Measurements from ENCODE around the gene SLC17A8. TPM values are rescaled to one million over a fixed set of nuclear protein-coding genes. Genes with fewer than 3 reads are reported as not detected.
"Not testable (repeated sequence)": the region's sequence is repeated elsewhere in the genome, so short reads cannot be mapped to it uniquely, and the experiment has no call there.

The SLC17A8 gene
- polyA plus RNA-seq, 1 experiment = not detected

DNA sequence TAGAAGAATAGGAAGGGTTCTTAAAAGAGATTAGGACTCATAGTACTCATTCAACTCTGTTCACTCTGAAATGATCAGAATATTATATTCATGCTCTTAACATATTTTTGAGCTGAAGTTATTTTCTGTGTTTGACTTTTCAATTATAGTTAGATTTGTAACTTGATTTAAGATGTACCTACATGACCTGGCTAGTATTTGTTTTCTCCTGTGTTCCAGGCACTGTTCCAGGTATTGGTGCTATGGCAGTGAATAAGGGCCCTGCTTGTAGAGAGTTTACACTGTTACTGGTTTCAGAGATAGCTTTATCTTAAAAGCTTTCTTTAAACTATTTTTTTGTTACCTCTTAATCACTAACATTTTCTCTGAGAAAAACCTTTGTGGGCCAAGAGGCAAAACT lies 19.1 kb upstream of the SLC17A8 start:
- TF ChIP-seq, protein P1, sequence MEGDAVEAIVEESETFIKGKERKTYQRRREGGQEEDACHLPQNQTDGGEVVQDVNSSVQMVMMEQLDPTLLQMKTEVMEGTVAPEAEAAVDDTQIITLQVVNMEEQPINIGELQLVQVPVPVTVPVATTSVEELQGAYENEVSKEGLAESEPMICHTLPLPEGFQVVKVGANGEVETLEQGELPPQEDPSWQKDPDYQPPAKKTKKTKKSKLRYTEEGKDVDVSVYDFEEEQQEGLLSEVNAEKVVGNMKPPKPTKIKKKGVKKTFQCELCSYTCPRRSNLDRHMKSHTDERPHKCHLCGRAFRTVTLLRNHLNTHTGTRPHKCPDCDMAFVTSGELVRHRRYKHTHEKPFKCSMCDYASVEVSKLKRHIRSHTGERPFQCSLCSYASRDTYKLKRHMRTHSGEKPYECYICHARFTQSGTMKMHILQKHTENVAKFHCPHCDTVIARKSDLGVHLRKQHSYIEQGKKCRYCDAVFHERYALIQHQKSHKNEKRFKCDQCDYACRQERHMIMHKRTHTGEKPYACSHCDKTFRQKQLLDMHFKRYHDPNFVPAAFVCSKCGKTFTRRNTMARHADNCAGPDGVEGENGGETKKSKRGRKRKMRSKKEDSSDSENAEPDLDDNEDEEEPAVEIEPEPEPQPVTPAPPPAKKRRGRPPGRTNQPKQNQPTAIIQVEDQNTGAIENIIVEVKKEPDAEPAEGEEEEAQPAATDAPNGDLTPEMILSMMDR (IDR thresholded peaks at IDR 0.05; ENCODE audit: low read depth, low read length) = no peak
- ChIA-PET CTCF (interaction anchor here (1.0 to 1.2 kb wide), 2 partner anchors 11 to 103 kb away, joined by 3 to 4 read pairs; no protein-coding TSS in a partner anchor), POLR2A (no interaction called here)
- DNase-seq (ENCODE audit: low read depth, low spot score) = no peak
- Histone ChIP-seq H3K4me3 (ENCODE audit: low read depth, low read length) (no peak overlapping the region), H3K9me3 (ENCODE audit: control insufficient read depth, insufficient read depth, low read length) (no peaks in the 10 kb centered on the region), H3K27me3 (ENCODE audit: control insufficient read depth, insufficient read depth, low read length) (no peaks in the 10 kb centered on the region), H3K27ac (ENCODE audit: low read depth, low read length) (no peak overlapping the region)

DNA sequence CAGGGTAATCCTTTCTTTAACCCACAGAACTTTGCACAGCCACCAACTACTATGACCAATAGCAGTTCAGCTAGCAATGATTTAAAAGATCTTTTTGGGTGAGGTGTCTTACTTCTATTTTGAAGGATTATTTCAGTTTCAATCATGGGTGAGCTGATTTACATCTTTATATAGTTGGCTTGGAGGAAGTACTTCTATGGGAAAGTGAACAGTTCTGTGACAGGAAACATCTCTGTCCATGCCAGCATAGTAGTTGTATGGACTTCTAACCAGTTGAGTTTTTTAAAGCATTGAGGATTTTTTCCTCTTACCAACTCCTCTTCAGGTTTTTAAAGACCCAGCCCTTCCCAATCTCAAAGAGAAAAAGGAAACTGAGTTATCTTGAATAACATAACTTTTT lies 17.8 kb upstream of the SLC17A8 start:
- H3K4me3 ChIP-seq (ENCODE audit: low read depth, low read length) = no peak overlapping the region
- no peaks in the 10 kb centered on the region for H3K27me3 ChIP-seq (ENCODE audit: control insufficient read depth, insufficient read depth, low read length)
- ChIA-PET POLR2A (no interaction called here), CTCF (no interaction called here)
- TF ChIP-seq, protein P1 (IDR thresholded peaks at IDR 0.05; ENCODE audit: low read depth, low read length) = no peak
- no peaks in the 10 kb centered on the region for H3K9me3 ChIP-seq (ENCODE audit: control insufficient read depth, insufficient read depth, low read length)
- H3K27ac ChIP-seq (ENCODE audit: low read depth, low read length) = no peak overlapping the region
- DNase-seq (ENCODE audit: low read depth, low spot score) = no peak

DNA sequence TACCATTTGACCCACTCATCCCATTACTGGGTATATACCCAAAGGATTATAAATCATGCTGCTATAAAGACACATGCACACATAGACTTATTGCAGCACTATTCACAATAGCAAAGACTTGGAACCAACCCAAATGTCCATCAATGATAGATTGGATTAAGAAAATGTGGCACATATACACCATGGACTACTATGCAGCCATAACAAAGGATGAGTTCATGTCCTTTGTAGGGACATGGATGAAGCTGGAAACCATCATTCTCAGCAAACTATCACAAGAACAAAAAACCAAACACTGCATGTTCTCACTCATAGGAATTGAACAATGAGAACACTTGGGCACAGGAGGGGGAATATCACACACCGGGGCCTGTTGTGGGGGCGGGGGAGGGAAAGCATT lies 14.0 kb upstream of the SLC17A8 start:
- H3K27ac ChIP-seq (ENCODE audit: low read depth, low read length); H3K27me3 ChIP-seq (ENCODE audit: control insufficient read depth, insufficient read depth, low read length); H3K4me3 ChIP-seq (ENCODE audit: low read depth, low read length); DNase-seq (ENCODE audit: low read depth, low spot score); H3K9me3 ChIP-seq (ENCODE audit: control insufficient read depth, insufficient read depth, low read length); POLR2A ChIA-PET: not testable (repeated sequence)
- CTCF ChIA-PET = interaction anchor here (0.6 kb wide), 1 partner anchor 205 kb away, joined by 3 read pairs; no protein-coding TSS in a partner anchor

DNA sequence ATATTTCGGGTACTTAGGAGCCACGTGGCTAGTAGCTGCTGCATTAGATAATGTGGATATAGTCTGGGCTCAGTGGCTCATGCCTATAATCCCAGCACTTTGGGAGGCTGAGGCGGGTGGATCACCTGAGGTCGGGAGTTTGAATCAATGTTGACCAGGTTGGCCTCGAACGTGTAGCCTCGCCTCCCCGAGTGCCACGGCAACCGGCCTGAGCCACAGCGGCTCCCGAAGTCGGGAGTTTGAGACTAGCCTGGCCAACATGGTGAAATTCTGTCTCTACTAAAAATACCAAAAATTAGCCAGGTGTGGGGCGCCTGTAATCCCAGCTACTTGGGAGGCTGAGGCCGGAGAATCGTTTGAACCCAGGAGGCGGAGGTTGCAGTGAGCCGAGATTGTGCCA lies 12.5 kb upstream of the SLC17A8 start:
- DNase-seq (ENCODE audit: low read depth, low spot score); H3K27me3 ChIP-seq (ENCODE audit: control insufficient read depth, insufficient read depth, low read length); H3K4me3 ChIP-seq (ENCODE audit: low read depth, low read length); POLR2A ChIA-PET; H3K9me3 ChIP-seq (ENCODE audit: control insufficient read depth, insufficient read depth, low read length); H3K27ac ChIP-seq (ENCODE audit: low read depth, low read length); CTCF ChIA-PET: not testable (repeated sequence)

DNA sequence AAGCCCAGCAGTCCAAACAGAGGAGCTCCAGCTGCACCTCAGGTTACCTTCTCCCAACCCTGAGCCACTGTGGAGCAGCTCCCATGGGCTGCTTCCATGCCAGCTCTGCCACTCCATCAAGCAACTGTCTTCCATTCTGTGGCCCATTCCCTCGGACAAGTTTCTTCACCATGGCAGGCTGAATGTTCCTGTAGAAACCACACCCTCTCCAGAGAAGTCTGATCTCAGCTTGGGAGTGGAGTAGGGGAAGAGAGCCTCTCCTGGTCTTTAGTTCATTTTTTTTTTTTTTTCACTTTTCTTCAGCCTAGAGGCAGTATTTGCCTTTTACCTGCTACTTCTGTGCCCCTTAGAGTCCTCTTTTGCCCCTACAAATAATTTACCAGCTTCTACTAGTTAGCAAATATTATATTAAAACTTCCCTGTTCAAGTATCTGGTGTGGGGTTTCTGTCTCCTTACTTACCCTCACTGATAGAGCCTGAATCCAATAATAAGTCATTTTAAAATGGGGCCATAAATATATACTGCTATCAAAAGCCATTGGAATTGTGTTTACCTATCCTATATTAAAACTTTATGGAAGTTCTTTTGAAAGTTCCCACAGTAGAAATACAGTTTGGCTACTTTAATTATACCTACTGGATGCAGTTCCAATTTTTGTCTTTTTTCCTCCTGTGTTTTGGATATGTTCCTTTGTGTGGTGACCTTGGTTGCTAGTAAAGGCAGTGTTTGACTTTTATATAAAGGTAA lies 11.7 kb upstream of the SLC17A8 start:
- DNase-seq (ENCODE audit: low read depth, low spot score) = no peak
- no peak overlapping the region for H3K27ac ChIP-seq (ENCODE audit: low read depth, low read length)
- H3K27me3 ChIP-seq (ENCODE audit: control insufficient read depth, insufficient read depth, low read length) = no peaks in the 10 kb centered on the region
- POLR2A ChIA-PET = no interaction called here
- TF ChIP-seq, protein P1 (IDR thresholded peaks at IDR 0.05; ENCODE audit: low read depth, low read length) = no peak
- no peaks in the 10 kb centered on the region for H3K9me3 ChIP-seq (ENCODE audit: control insufficient read depth, insufficient read depth, low read length)
- H3K4me3 ChIP-seq (ENCODE audit: low read depth, low read length) = no peak overlapping the region
- CTCF ChIA-PET = interaction anchor here (7.7 kb wide), 1 partner anchor 209 kb away, joined by 90 read pairs; no protein-coding TSS in a partner anchor

DNA sequence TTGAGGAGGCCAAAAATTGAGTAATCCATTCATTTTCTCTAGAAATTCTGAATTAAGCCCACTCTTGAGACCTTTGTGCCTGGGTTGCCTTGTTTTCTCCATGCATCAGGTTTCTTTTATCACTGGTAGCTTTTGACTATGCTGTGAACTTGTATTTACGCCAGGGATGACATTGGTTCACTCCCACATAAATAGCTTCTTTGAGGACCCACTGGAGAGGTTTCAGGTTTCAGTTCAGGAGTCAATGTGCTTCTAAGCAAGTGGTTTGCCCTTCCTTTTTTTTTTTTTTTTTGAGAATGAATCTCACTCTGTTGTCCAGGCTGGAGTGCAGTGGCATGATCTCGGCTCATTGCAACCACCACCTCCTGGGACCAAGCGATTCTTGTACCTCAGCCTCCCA lies 10.2 kb upstream of the SLC17A8 start:
- Histone ChIP-seq H3K27me3 (ENCODE audit: control insufficient read depth, insufficient read depth, low read length) (peaks cover 3% of the 10 kb centered on the region), H3K27ac (ENCODE audit: low read depth, low read length) (no peak overlapping the region), H3K4me3 (ENCODE audit: low read depth, low read length) (no peak overlapping the region), H3K9me3 (ENCODE audit: control insufficient read depth, insufficient read depth, low read length) (no peaks in the 10 kb centered on the region)
- CTCF ChIA-PET = interaction anchor here (0.7 to 7.7 kb wide), 4 partner anchors 13 to 208 kb away, joined by 3 to 90 read pairs (median 7); no protein-coding TSS in a partner anchor
- DNase-seq (ENCODE audit: low read depth, low spot score) = no peak
- POLR2A ChIA-PET = interaction anchor here (0.7 kb wide), 1 partner anchor 388 kb away, joined by 4 read pairs; no protein-coding TSS in a partner anchor
- TF ChIP-seq, protein P1 (IDR thresholded peaks at IDR 0.05; ENCODE audit: low read depth, low read length) = no peak

Measured in AG04450 (cell line).